OCI-LY7 (cell line): Measurements from ENCODE around the gene GPC3. TPM values are rescaled to one million over a fixed set of nuclear protein-coding genes. Genes with fewer than 3 reads are reported as not detected.

Source experiments
- BruUV-seq: library from RNA; stranded (reverse); fragments of 400-500 nt; replicated peaks from 2 replicates; lab custom pipeline; 2021; lab: Mats Ljungman, UMichigan
- CTCF ChIA-PET: fragments of 300-600 bp; sonication (Branson Sonifier 250); formaldehyde crosslinking; loops from one replicate; lab custom pipeline; 2022; ENCODE audit warnings: antibody characterized with exemption; ENCODE audit not compliant: unreplicated experiment; lab: Charles Lee
- POLR2A ChIA-PET: fragments of 300-600 bp; sonication (Branson Sonifier 250); formaldehyde crosslinking; loops from one replicate; lab custom pipeline; 2022; ENCODE audit warnings: antibody characterized with exemption; lab: Charles Lee
- DNase-seq: peaks from one replicate; pipeline ENCODE4 v3.0.0-alpha.2; 2015; ENCODE audit warnings: low spot score
- H2AFZ ChIP-seq: fragments of 200-600 bp; sonication (generic), shearing (Covaris generic); 2 replicates; pipeline ENCODE4 v1.6.1; 2014; ENCODE audit warnings: mild to moderate bottlenecking, antibody characterized with exemption, low read length, moderate library complexity
- H3K27ac ChIP-seq: fragments of 200-600 bp; sonication (generic); 2 replicates; pipeline ENCODE4 v1.5.1; 2014; ENCODE audit warnings: mixed run types, low read depth, mild to moderate bottlenecking, moderate library complexity, low read length, inconsistent platforms; ENCODE audit not compliant: poor library complexity, severe bottlenecking
- H3K36me3 ChIP-seq: fragments of 200-600 bp; sonication (generic); 2 replicates; pipeline ENCODE4 v1.6.1; 2014; ENCODE audit warnings: mild to moderate bottlenecking, antibody characterized with exemption, low read length, moderate library complexity, mixed read lengths; ENCODE audit not compliant: insufficient read depth
- H3K4me1 ChIP-seq: fragments of 200-600 bp; sonication (generic); 2 replicates; pipeline ENCODE4 v1.5.1; 2014; ENCODE audit warnings: mild to moderate bottlenecking, low read length; ENCODE audit not compliant: insufficient read depth, poor library complexity, severe bottlenecking
- H3K4me2 ChIP-seq: fragments of 200-600 bp; sonication (generic); 2 replicates; pipeline ENCODE4 v1.6.1; 2014; ENCODE audit warnings: mild to moderate bottlenecking, low read length
- H3K4me3 ChIP-seq: fragments of 200-600 bp; sonication (generic); 2 replicates; pipeline ENCODE4 v1.5.1; 2014; ENCODE audit warnings: mild to moderate bottlenecking, low read depth, low read length; ENCODE audit not compliant: poor library complexity, severe bottlenecking
- H3K79me2 ChIP-seq: fragments of 200-600 bp; sonication (generic); 2 replicates; pipeline ENCODE4 v1.6.1; 2016; ENCODE audit warnings: low read depth, mild to moderate bottlenecking, low read length, moderate library complexity, mixed read lengths; ENCODE audit not compliant: insufficient read depth
- H3K9me2 ChIP-seq: fragments of 200-600 bp; sonication (generic); 2 replicates; pipeline ENCODE4 v1.6.1; 2016; ENCODE audit warnings: mild to moderate bottlenecking, low read length, mixed read lengths; ENCODE audit not compliant: insufficient read depth
- H3K9me3 ChIP-seq: fragments of 200-600 bp; sonication (generic); 2 replicates; pipeline ENCODE4 v1.6.1; 2014; ENCODE audit warnings: mild to moderate bottlenecking, mixed run types, low read length, mixed read lengths
- H4K20me1 ChIP-seq: fragments of 200-600 bp; sonication (generic); 2 replicates; pipeline ENCODE4 v1.6.1; 2014; ENCODE audit warnings: mild to moderate bottlenecking, antibody characterized with exemption, low read length, moderate library complexity, mixed read lengths; ENCODE audit not compliant: insufficient read depth
- CTCF ChIP-seq: fragments of 200-600 bp; sonication (generic); conservative IDR thresholded peaks from 2 replicates; pipeline ENCODE4 v1.5.1; 2014; ENCODE audit warnings: mild to moderate bottlenecking, antibody characterized with exemption, low read length, moderate library complexity, mixed read lengths
- EZH2phosphoT487 ChIP-seq: fragments of 200-600 bp; sonication (generic); IDR thresholded peaks from 2 replicates; pipeline ENCODE4 v1.6.1; 2018; ENCODE audit warnings: low read depth, borderline replicate concordance, mild to moderate bottlenecking, mixed run types, antibody characterized with exemption, low read length, moderate library complexity, mixed read lengths
- intact Hi-C: fragments of 100-400 bp; cut with micrococcal nuclease; formaldehyde crosslinking; loops from one replicate; pipeline ENCODE4 v1.10.0; 2022; ENCODE audit not compliant: unreplicated experiment
- total RNA-seq, 2 experiments: library from RNA; depleted of rRNA in 1 of 2; stranded (reverse); fragments of >200 nt in 1 of 2; shearing (Covaris generic) in 1 of 2; gene quantifications; 2 replicates each; pipeline ENCODE4 v1.2.3, GENCODE V29; 2014 to 2022

GPC3 gene
- total RNA-seq, 2 experiments from 2014 or later: not detected

GRCh38 chrX:133746593-133746992 lies 238.8 kb downstream of the GPC3 start:
- Histone ChIP-seq H3K9me2 (no peaks in the 10 kb centered on the region), H3K4me3 (no peak overlapping the region), H4K20me1 (no peaks in the 10 kb centered on the region), H3K36me3 (no peaks in the 10 kb centered on the region), H2AFZ (no peak overlapping the region), H3K4me2 (no peak overlapping the region), H3K9me3 (no peaks in the 10 kb centered on the region), H3K79me2 (no peaks in the 10 kb centered on the region), H3K4me1 (no peaks in the 10 kb centered on the region), H3K27ac (no peak overlapping the region)
- ChIA-PET CTCF (no interaction called here), POLR2A (no interaction called here)
- no TSS peak for BruUV-seq
- DNase-seq: no peak
- intact Hi-C loops: no loop called here
- TF ChIP-seq EZH2phosphoT487 (no peak), CTCF (no peak)

GRCh38 chrX:133745349-133745748 lies 240.0 kb downstream of the GPC3 start:
- H3K27ac ChIP-seq: no peak overlapping the region
- no peaks in the 10 kb centered on the region for H3K79me2 ChIP-seq
- H3K36me3 ChIP-seq: no peaks in the 10 kb centered on the region
- no peaks in the 10 kb centered on the region for H3K9me3 ChIP-seq
- H3K4me2 ChIP-seq: no peak overlapping the region
- no peaks in the 10 kb centered on the region for H4K20me1 ChIP-seq
- BruUV-seq: no TSS peak
- intact Hi-C loops: no loop called here
- CTCF ChIA-PET: no interaction called here
- no peak overlapping the region for H2AFZ ChIP-seq
- POLR2A ChIA-PET: interaction anchor here (0.6 kb wide), 1 partner anchor 147 kb away, joined by 3 read pairs; no protein-coding TSS in a partner anchor
- no peaks in the 10 kb centered on the region for H3K4me1 ChIP-seq
- no peak overlapping the region for H3K4me3 ChIP-seq
- H3K9me2 ChIP-seq: no peaks in the 10 kb centered on the region
- no peak for DNase-seq
- TF ChIP-seq EZH2phosphoT487 (no peak), CTCF (no peak)

GRCh38 chrX:133742602-133743305 lies 242.6 kb downstream of the GPC3 start:
- H3K9me3 ChIP-seq: no peaks in the 10 kb centered on the region
- no peak overlapping the region for H3K27ac ChIP-seq
- no peak overlapping the region for H2AFZ ChIP-seq
- ChIA-PET CTCF (no interaction called here), POLR2A (no interaction called here)
- H3K4me2 ChIP-seq: no peak overlapping the region
- no peaks in the 10 kb centered on the region for H3K79me2 ChIP-seq
- H3K4me3 ChIP-seq: no peak overlapping the region
- no TSS peak for BruUV-seq
- no peaks in the 10 kb centered on the region for H3K9me2 ChIP-seq
- TF ChIP-seq EZH2phosphoT487 (no peak), CTCF (no peak)
- DNase-seq: no peak
- H3K4me1 ChIP-seq: no peaks in the 10 kb centered on the region
- no peaks in the 10 kb centered on the region for H3K36me3 ChIP-seq
- intact Hi-C loops: no loop called here
- no peaks in the 10 kb centered on the region for H4K20me1 ChIP-seq
